GM18951 (cell line): ENCODE data around the gene KLHDC3.

Experiments used
- POLR2A ChIP-seq: IDR thresholded peaks from 4 replicates; pipeline ENCODE4 v1.6.1; 2011; ENCODE audit warnings: mild to moderate bottlenecking; ENCODE audit not compliant: insufficient read length, insufficient read depth; ENCODE audit errors: extremely low read depth
- in situ Hi-C: fragments of 300-500 bp; cut with MboI; formaldehyde crosslinking; loops from one replicate; pipeline ENCODE4 v1.12.0; 2022; ENCODE audit warnings: low sequenced_read_pairs, mixed read lengths, inconsistent platforms; ENCODE audit not compliant: unreplicated experiment

Gene KLHDC3

GRCh38 chr6:43061861-43062260 lies 47.8 kb downstream of the KLHDC3 start:
- no peak for TF ChIP-seq POLR2A
- in situ Hi-C loops = no loop called here

- in situ Hi-C loops = no loop called here
Observed at GRCh38 chr6:43062818-43063217, 48.8 kb downstream of the KLHDC3 start.

GRCh38 chr6:43070028-43070632 lies 56.1 kb downstream of the KLHDC3 start:
- in situ Hi-C loops = no loop called here
- TF ChIP-seq POLR2A = no peak

More at GRCh38 chr6:43062818-43063217, 48.8 kb downstream of the KLHDC3 start:
- TF ChIP-seq POLR2A = no peak
